ENCODE data around the gene ADCY7. TPM values are rescaled to one million over a fixed set of nuclear protein-coding genes. Genes with fewer than 3 reads are reported as not detected.
"Not testable (repeated sequence)": the region's sequence is repeated elsewhere in the genome, so short reads cannot be mapped to it uniquely, and the experiment has no call there.

ADCY7 gene
- total RNA-seq, 1 donor from 2014 or later: 128 TPM

DNA sequence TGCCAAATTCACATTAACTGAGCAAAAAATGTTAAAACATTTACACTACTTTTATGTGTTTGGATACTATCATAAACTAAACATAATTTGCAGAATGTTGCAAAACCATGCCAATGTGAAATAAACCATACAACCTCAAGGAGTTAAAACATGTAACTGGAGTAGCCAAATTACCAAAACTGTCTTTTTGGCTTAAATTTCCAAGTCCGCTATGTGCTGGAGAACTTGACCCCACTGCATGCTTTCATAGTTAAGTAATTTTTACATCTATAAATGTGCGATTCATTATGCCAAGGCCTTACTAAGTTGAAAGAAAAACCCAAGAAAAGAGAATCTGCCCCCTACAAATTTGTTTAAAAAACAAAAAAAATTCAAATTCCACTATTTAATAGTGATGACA, 74.2 kb downstream of the ADCY7 start:
- POLR2A ChIA-PET: no interaction called here
- CTCF ChIA-PET: no interaction called here
- no peak overlapping the region for H3K27ac Mint-ChIP-seq

DNA sequence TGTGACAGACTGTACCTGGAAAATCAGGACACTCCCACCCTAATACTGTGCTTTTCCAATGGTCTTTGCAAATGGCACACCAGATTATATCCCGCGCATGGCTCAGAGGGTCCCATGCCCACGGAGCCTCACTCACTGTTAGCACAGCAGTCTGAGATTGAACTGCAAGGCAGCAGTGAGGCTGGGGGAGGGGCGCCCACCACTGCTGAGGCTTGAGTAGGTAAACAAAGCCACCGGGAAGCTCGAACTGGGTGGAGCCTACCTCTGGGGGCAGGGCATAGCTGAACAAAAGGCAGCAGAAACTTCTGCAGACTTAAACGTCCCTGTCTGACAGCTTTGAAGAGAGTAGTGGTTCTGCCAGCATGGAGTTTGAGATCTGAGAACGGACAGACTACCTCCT, 77.2 kb downstream of the ADCY7 start:
- H3K4me3 Mint-ChIP-seq; H3K27ac Mint-ChIP-seq; H3K9me3 Mint-ChIP-seq; ATAC-seq (ENCODE audit: low read depth); DNase-seq; H3K27me3 Mint-ChIP-seq; intact Hi-C loops (cut with micrococcal nuclease); POLR2A ChIA-PET: not testable (repeated sequence)
- Mint-ChIP-seq H3K4me1 (peaks cover 23% of the 10 kb centered on the region), H3K36me3 (ENCODE audit: low read depth) (peaks cover 63% of the 10 kb centered on the region)
- CTCF ChIA-PET: interaction anchor here (1.4 kb wide), 1 partner anchor 11 kb away, joined by 3 read pairs; no protein-coding TSS in a partner anchor

More for the DNA sequence above, 74.2 kb downstream of the ADCY7 start:
- TF ChIP-seq, protein P1, sequence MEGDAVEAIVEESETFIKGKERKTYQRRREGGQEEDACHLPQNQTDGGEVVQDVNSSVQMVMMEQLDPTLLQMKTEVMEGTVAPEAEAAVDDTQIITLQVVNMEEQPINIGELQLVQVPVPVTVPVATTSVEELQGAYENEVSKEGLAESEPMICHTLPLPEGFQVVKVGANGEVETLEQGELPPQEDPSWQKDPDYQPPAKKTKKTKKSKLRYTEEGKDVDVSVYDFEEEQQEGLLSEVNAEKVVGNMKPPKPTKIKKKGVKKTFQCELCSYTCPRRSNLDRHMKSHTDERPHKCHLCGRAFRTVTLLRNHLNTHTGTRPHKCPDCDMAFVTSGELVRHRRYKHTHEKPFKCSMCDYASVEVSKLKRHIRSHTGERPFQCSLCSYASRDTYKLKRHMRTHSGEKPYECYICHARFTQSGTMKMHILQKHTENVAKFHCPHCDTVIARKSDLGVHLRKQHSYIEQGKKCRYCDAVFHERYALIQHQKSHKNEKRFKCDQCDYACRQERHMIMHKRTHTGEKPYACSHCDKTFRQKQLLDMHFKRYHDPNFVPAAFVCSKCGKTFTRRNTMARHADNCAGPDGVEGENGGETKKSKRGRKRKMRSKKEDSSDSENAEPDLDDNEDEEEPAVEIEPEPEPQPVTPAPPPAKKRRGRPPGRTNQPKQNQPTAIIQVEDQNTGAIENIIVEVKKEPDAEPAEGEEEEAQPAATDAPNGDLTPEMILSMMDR (IDR thresholded peaks at IDR 0.05): no peak
- intact Hi-C loops (cut with micrococcal nuclease): no loop called here
- H3K4me1 Mint-ChIP-seq: peaks cover 33% of the 10 kb centered on the region
- DNase-seq: no peak
- H3K36me3 Mint-ChIP-seq (ENCODE audit: low read depth): peaks cover 63% of the 10 kb centered on the region
- no peak for ATAC-seq (ENCODE audit: low read depth)
- H3K27me3 Mint-ChIP-seq: no peaks in the 10 kb centered on the region
- H3K9me3 Mint-ChIP-seq: no peaks in the 10 kb centered on the region
- H3K4me3 Mint-ChIP-seq: no peak overlapping the region

DNA sequence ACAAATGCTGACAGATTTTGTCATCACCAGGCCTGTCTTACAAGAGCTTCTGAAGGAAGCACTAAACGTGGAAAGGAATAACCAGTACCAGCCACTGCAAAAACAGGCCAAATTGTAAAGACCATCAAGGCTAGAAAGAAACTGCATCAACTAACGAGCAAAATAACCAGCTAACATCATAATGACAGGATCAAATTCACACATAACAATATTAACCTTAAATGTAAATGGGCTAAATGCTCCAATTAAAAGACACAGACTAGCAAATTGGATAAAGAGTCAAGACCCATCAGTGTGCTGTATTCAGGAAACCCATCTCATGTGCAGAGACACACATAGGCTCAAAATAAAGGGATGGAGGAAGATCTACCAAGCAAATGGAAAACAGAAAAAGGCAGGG, 78.9 kb downstream of the ADCY7 start:
- peaks cover 67% of the 10 kb centered on the region for H3K36me3 Mint-ChIP-seq (ENCODE audit: low read depth)
- POLR2A ChIA-PET; intact Hi-C loops (cut with micrococcal nuclease); ATAC-seq (ENCODE audit: low read depth); CTCF ChIA-PET; H3K27ac Mint-ChIP-seq; H3K4me3 Mint-ChIP-seq; H3K27me3 Mint-ChIP-seq; H3K9me3 Mint-ChIP-seq; DNase-seq: not testable (repeated sequence)
- H3K4me1 Mint-ChIP-seq: peaks cover 17% of the 10 kb centered on the region

DNA sequence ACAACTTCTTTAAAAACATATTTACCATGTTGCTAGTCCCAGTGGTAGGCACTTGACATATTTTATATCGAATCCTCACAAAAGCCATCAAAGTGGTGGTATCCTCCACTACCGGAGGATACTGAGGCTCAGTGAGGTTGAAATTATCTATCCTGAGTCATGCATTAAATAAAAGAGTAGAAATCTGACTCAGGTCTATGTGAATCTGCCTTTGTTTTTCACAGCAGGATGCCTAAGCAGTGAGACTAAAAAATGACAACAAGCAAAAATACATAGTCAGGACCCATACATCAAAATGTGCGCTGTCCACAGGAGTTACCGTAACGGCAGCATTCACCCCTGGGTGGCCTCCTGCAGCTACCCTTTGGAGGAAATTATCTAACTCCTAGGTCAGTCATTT, 84.8 kb downstream of the ADCY7 start:
- H3K36me3 Mint-ChIP-seq (ENCODE audit: low read depth): peaks cover 67% of the 10 kb centered on the region
- TF ChIP-seq, protein P1 (IDR thresholded peaks at IDR 0.05): no peak
- ChIA-PET POLR2A (no interaction called here), CTCF (interaction anchor here (1.1 to 6.5 kb wide), 3 partner anchors 24 to 326 kb away, joined by 4 to 117 read pairs (median 5); partner anchors contain the start of gene CNEP1R1)
- H3K27ac Mint-ChIP-seq: no peak overlapping the region
- intact Hi-C loops (cut with micrococcal nuclease): no loop called here
- H3K9me3 Mint-ChIP-seq: peaks cover 3% of the 10 kb centered on the region
- peaks cover 16% of the 10 kb centered on the region for H3K4me1 Mint-ChIP-seq
- DNase-seq (no peak), ATAC-seq (ENCODE audit: low read depth) (no peak)
- no peak overlapping the region for H3K4me3 Mint-ChIP-seq
- H3K27me3 Mint-ChIP-seq: no peaks in the 10 kb centered on the region

DNA sequence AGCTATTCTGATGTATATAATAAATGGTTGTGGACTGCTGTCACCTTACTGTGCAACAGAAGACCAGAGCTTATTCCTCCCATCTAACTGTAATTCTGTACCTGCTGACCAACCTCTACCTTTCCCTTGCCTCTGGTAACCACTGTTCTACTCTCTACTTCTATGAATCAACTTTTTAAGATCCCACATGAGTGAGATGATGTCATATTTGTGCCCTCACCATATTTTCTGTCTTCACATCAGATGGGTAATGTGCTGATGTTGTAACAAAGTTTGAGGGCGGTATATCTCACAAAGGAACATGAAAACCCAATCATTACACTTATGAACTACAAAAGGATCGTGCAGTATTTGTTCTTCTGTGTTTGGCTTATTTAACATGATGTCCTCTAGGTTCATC, 85.6 kb downstream of the ADCY7 start:
- ATAC-seq (ENCODE audit: low read depth): no peak
- Mint-ChIP-seq H3K27me3 (no peaks in the 10 kb centered on the region), H3K9me3 (peaks cover 3% of the 10 kb centered on the region), H3K36me3 (ENCODE audit: low read depth) (peaks cover 65% of the 10 kb centered on the region), H3K27ac (no peak overlapping the region), H3K4me3 (no peak overlapping the region), H3K4me1 (peaks cover 12% of the 10 kb centered on the region)
- no peak for DNase-seq
- ChIA-PET POLR2A (interaction anchor here (0.6 kb wide), 1 partner anchor 155 kb away, joined by 5 read pairs; no protein-coding TSS in a partner anchor), CTCF (interaction anchor here (1.1 to 6.5 kb wide), 2 partner anchors 25 to 327 kb away, joined by 4 to 117 read pairs; partner anchors contain the start of gene CNEP1R1)
- intact Hi-C loops (cut with micrococcal nuclease): no loop called here
- TF ChIP-seq, protein P1 (IDR thresholded peaks at IDR 0.05): no peak

DNA sequence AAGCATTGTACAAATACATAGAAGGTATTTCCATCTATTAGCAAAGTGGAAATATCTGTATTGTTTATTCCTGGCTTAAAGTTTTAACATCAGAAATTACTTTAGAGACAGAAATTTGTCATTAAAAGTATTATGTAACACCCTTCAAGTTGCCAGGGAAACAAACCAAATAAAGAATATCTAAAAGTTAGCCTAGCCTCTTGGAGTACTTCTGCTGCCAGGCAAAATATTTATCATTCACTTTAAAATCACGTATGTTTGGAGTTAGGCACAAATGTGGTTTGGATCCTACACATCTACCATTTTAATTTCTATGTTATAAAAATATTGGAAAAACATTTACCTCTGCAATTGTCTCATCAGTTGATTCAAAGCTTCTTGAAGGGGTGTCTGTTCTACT, 87.7 kb downstream of the ADCY7 start:
- Mint-ChIP-seq H3K4me1 (peaks cover 5% of the 10 kb centered on the region), H3K27me3 (no peaks in the 10 kb centered on the region), H3K4me3 (no peak overlapping the region), H3K27ac (no peak overlapping the region), H3K9me3 (peaks cover 3% of the 10 kb centered on the region), H3K36me3 (ENCODE audit: low read depth) (peaks cover 67% of the 10 kb centered on the region)
- TF ChIP-seq, protein P1 (IDR thresholded peaks at IDR 0.05): no peak
- POLR2A ChIA-PET: interaction anchor here (0.7 to 1.3 kb wide), 2 partner anchors 23 to 27 kb away, joined by 4 to 5 read pairs; no protein-coding TSS in a partner anchor
- intact Hi-C loops (cut with micrococcal nuclease): loop anchor here (1.0 kb wide), 1 partner anchor 88 kb away; the partner anchor contains the start of gene ADCY7
- no peak for ATAC-seq (ENCODE audit: low read depth)
- no peak for DNase-seq
- CTCF ChIA-PET: interaction anchor here (0.7 to 6.5 kb wide), 29 partner anchors 11 to 453 kb away, joined by 3 to 117 read pairs (median 5); partner anchors contain the start of gene CNEP1R1

All from activated B cell treated with CpG ODN at 0.5 μM for 24 hours (primary cell).